ENCODE data around the gene PNMA6E.

Gene PNMA6E

GRCh38 chrX:153401133-153401764 lies at the start of gene PNMA6E:
TSS of gene PNMA6E (minus strand) at chrX:153401350. CDS start at chrX:153398849, 2,501 bp downstream.
- no peak for DNase-seq

GRCh38 chrX:153450949-153451277 lies 49.8 kb upstream of the PNMA6E start:
- DNase-seq, result no peak

- DNase-seq, result no peak
These were observed 49.2 kb upstream of the PNMA6E start for GRCh38 chrX:153450114-153450948.

GRCh38 chrX:153449368-153450113 lies 48.4 kb upstream of the PNMA6E start:
- DNase-seq, result no peak

DNA sequence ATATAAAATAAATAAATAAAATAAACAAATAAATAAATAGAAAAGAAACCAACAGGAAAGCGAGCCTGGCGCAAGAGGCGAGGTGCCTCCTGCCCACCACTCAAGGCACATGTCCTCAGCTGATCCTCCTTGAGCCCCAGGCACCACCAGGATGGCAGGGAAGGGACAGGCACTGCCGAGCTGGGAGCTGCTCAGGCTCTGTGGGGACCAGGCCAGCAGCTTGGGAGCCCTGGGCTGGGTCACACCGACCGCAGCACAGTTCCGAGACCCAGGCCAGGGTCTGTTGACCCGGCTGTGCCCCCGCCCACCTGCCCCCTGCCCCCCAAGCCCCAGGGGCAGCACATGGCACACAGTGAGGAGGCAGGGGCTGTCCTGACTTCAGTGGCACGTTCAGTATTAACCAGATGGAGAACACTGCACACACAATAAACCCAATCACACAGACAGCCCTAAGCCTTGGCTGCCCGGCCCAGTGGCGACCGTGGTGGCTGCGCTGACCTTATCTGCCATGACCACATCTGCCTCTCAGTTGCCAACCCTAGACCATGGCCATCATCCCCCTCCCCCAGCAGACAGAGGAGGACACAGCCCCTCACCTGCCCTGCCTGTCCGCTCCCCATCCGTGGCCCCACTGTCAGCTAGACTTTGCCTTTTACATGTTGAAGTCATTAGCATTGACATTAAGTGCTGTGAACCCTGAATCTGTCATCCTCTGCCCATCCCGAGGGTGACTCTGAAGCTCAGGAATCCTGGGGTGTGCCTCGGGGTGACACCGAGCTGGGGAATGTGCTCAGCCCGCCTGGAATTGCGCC lies 47.6 kb upstream of the PNMA6E start:
- DNase-seq, result no peak

- DNase-seq, result no peak
These were observed 46.4 kb upstream of the PNMA6E start for GRCh38 chrX:153447581-153447960.

DNA sequence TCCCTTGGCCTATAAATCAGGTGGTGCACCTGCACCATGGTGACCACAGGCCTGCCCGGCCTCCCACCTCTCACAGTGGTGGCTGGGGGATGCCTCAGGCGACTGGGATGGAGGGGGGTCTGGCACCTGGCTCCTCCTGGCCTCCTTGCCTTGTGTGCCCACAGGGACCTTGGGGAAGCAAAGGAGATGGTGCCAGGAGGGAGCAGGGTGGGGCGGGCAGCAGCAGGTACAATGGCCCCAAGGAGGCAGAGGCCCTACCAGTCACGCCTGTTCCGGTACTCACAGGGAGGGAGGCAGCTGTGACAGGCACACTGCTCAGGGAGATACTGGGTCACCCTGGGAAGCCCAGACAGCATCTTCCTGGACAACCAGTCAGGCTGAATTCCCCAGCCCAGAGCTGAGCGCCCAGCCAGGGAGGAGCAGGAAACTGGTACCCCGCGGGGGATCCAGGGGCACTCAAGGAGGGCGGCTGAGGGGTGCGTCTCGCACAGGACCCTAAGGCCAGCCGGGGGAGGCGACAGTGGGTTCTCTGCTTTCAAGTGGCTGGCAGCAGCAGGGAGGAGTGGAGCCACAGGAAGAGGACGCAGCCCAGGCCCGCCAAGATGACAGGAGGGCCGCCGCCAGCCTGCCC lies 45.9 kb upstream of the PNMA6E start:
- DNase-seq, result no peak

DNA sequence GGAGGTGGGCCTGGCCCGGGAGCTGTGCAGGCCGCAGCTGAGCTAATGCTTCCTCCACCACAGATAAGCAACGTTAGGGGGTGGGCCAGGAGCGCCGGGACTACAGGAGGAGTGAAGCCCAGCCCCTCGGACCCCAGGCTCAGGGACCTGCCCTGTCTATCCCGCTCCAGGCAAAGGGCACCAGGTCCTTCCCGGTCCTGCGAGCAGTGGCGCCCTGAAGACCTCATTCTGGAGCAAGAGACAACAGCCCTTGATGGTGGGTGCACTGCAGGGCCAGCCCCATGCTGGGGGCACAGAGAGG lies 45.4 kb upstream of the PNMA6E start:
- DNase-seq, result no peak

DNA sequence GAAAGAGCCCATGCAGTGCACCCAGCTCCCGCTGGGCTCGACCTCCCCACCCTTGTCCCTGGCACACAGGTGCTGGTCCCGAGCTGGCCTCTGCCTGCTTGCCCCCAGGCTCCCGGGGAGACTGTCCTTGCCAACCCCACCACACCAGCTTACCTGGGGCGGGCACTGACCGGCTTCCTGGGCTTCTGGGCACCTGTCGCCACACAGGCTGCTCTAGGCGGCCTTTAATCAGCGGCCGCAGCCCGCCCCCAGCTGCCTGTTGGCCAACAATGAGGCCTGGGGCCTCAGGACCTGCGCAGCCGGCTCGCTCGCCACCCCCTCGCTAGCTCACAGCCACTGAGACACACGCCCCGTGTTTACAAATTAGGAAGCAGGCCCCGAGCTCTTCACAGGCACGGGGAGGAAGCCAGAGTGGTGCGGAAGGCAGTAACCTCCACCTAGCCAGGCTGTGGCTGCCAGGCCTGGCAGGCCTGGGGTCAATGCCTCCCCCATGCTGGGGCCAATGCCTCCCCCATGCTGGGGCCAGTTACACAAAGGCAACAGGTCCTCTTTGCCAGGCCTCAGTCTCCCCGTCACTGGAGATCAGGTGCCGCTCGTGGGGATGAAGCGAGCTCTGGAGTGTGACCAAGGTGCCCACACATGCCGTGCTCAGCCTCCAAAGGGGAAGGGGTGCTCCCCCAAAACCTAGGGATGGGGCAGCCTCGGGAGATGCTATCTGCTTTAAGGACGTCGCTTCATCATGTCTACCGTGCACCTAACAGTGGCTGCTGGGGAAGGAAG lies 44.9 kb upstream of the PNMA6E start, which contains the start of gene TREX2:
Gene TREX2 (minus strand): TSS at position 201 of the 780 bp plus-strand sequence. CDS start 626 bp downstream, outside the sequence.
- DNase-seq, result no peak

GRCh38 chrX:153445106-153445855 lies 44.1 kb upstream of the PNMA6E start:
- no peak for DNase-seq

DNA sequence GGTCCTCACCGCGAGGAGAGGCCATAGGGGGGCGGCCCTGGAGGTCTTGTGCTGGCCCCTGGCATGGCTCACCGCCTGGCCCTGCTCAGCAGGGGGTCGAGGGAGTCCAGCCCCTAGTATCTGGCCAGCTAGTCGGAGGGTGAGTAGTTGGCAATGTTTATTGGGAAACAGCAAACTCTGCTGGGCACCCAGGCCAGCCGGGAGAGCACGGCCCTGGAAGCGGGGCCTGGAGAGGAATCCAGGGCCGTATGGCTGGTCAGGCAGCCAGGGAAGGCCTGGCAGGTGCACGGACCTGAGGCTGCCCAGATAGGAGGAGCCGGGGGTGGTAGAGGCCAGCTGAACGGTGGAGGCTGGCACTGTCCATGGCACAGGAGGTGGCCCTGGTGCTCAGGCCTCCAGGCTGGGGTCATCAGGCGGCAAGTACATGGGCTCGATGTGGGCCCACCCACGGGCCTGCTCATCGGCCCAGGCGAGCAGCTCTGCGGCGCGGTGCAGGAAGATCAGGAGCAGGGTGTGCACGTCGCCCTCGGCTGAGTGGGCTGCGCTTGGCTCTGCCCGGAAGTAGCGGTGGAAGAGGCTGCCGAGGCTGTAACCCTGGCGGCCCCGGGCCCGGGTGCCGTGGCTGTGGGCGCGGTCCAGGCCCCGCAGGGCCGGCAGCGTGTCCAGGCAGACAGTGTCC lies 43.3 kb upstream of the PNMA6E start:
- DNase-seq, result no peak

DNA sequence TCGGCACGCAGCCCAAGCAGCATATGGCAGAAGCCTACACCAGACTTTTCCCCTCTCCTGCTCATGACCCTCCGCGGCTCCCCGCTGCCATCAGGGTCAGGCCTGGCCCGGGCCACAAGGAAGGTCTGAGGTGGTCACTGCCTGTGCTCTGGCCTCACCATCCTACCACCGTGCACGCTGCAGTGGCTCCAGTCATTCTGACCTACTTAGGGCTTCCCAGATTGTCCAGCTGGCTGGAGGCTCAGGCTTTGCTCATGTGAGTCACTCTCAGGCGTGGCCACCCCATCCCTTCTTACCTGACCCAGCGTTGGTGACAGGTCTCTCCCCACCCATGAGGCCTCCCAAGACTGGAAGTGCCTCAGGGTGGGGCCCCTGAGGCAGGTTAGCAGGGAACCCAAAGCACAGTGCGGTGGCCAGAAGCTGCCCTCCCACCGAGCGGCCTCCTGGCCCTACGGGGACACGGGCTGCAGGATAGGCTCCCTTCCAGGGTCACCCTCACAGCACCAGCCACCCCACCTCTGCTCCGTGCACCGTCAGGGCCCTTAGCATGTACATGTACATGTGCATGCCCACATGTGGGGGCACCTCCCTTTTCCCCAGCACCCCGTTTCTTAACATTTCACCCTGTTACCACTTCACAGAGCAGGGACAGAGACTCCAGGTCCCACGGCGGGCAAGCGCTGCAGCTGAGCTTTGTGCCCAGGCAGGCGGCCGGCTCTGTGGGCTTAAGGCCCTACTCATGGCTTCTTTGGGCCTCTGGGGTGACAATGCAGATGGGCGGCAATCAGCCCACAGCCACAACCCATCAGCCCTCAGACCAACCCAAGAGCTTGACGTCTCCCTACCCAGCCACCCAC lies 42.6 kb upstream of the PNMA6E start:
- peak; percentile 7 to 27 for DNase-seq

DNA sequence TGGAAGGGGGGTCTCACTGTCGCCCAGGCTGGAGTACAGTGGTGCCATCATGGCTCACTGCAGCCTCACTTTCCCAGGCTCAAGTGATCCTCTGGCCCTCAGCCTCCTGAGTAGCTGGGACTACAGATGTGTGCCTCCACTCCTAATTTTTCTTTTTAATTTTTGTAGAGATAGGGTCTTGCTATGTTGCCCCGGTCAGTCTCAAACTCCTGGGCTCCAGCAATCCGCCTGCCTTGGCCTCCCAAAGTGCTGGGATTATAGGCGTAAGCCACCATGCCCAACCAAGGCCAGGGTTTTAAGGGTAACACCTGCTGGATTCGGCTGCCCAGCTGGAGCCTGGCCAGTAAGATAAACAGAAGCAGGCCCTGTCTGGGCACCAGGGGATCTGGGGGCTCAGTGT lies 41.3 kb upstream of the PNMA6E start:
- DNase-seq, result no peak

DNA sequence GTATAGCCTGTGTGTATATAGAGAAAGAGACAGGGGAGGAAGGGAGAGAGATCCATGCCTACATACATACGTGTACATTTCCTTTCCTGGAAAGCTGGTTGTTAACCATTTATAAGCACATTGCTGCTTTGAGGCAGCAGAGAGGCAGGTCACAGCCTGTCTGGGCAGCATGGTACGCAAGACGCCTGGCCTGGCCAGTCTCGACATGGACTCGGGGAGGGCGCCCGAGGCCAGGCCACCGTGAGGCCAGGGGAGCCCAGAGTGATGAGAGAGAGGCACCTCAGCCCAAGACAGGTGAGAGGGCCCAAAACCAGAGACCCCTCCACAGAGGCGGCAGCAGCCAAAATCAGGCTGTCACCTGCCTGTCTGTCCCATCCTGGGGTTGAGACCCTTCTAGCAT lies 40.8 kb upstream of the PNMA6E start:
- DNase-seq, result no peak

DNA sequence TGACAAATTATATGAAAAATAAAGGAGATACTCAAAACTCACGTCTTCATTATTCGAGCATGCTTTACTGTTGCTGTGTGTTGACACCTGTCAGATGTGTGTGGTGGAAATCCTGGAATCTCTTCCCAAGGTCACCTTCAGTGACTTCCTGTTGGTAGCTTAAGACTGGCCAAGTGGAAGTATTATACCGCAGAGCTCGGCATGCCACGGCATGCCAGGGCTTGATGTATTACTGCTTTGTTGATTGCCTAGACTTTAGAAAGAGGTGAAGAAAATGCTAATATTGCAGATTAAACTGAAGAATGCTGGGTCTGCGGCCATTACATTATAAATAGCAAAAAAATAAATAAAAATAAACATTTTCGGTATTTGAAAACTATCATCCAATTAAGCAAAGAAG lies 40.1 kb upstream of the PNMA6E start:
- no peak for DNase-seq

GRCh38 chrX:153440556-153441135 lies 39.5 kb upstream of the PNMA6E start:
- peak in 1 of 2 experiments; percentile 28 for DNase-seq

GRCh38 chrX:153439977-153440376 lies 38.8 kb upstream of the PNMA6E start:
- DNase-seq, result no peak

DNA sequence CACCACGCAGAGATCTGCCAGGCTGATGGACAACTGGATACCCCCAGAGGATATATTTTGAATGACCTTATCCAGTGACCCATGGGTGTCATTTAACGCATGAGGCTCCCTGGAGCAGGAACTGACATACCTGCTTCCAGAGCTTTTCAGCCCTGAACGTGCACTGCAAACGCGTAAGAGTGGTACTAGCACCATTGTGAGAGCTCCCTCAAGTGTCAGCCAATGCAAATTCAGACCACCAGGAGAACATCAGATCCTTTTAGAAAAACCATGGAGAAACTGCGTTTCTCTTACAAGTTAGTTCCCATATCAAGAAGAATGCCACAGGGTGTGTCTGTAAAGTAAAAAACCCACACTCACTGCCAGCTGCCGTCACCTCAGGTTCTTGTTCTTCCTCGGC lies 37.4 kb upstream of the PNMA6E start:
- DNase-seq, result peak; percentile 6 to 61

DNA sequence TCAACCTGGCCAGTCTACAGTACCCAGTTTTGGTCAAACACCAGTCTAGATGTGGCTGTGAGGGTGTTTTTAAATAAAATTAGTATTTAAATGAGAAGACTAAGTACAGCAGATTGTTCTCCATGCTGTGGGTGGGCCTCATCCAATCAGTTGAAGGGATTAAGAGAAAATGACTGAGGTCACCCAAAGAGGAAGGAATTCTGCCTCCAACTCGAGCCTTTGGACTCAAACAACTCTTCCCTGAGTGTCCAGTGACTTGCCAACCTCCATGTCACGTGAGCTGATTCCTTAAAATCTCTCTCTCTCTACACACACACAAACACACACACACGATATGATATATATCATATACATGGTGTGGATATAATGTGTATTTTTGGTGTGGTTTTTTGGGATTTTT lies 34.7 kb upstream of the PNMA6E start:
- DNase-seq, result no peak

Measured in NCI-H524 (cell line).